Vagina (tissue), 2 donors: Measurements from ENCODE around the gene TUBE1. TPM values are rescaled to one million over a fixed set of nuclear protein-coding genes. Genes with fewer than 3 reads are reported as not detected.

ENCODE experiments used
- DNase-seq, 2 donors: peaks; one replicate each; pipeline ENCODE4 v3.0.0-alpha.2; 2017; ENCODE audit errors: extremely low spot score in 2 of 2
- H3K27ac ChIP-seq: fragments of 200-600 bp; sonication (generic); one replicate; pipeline ENCODE4 v1.5.1; 2019
- H3K27me3 ChIP-seq: fragments of 200-600 bp; sonication (generic); one replicate; pipeline ENCODE4 v1.5.1; 2019
- H3K36me3 ChIP-seq, 2 donors: fragments of 200-600 bp; sonication (generic); one replicate each; pipeline ENCODE4 v1.5.1; 2017 to 2019
- H3K4me1 ChIP-seq: fragments of 200-600 bp; sonication (generic); one replicate; pipeline ENCODE4 v1.5.1; 2019
- H3K4me3 ChIP-seq, 2 donors: fragments of 200-600 bp; sonication (generic); 1 replicate in 1 of 2; 2 replicates in 1 of 2; pipeline ENCODE4 v1.5.1; 2016 to 2019
- H3K9me3 ChIP-seq: fragments of 200-600 bp; sonication (generic); one replicate; pipeline ENCODE4 v1.5.1; 2019
- CTCF ChIP-seq, 3 experiments: fragments of 450-650 bp in 2 of 3; fragments of 200-600 bp in 1 of 3; sonication (generic) in 1 of 3; IDR thresholded peaks; one replicate each; pipeline ENCODE4 v1.5.1; 2017 to 2019; ENCODE audit warnings: antibody characterized with exemption in 3 of 3, mild to moderate bottlenecking in 2 of 3, moderate library complexity in 2 of 3
- POLR2A ChIP-seq, 2 donors: fragments of 450-650 bp; IDR thresholded peaks; one replicate each; pipeline ENCODE4 v1.6.1; 2017; ENCODE audit warnings: antibody characterized with exemption in 2 of 2, mild to moderate bottlenecking in 2 of 2, moderate library complexity in 2 of 2
- POLR2AphosphoS5 ChIP-seq, 2 donors: sonication (generic); formaldehyde crosslinking; IDR thresholded peaks; one replicate each; pipeline ENCODE4 v1.9.0; 2017; ENCODE audit warnings: antibody characterized with exemption in 2 of 2, mild to moderate bottlenecking in 2 of 2, low read depth in 1 of 2; ENCODE audit not compliant: insufficient read depth in 1 of 2
- intact Hi-C: fragments of 100-400 bp; cut with DNase I; formaldehyde crosslinking; loops from one replicate; pipeline ENCODE4 v1.15.1; 2023
- total RNA-seq: library from RNA; depleted of rRNA; stranded (reverse); fragments of >200 nt; gene quantifications from one replicate; pipeline ENCODE4 v1.2.3, GENCODE V29; 2016

Gene TUBE1
- total RNA-seq, 1 donor from 2014 or later: 38.8 TPM

- DNase-seq: peak in 1 of 2 donors; percentile 96
- Histone ChIP-seq H3K4me3 (no peak overlapping the region), H3K27ac (peak overlapping the region; percentile 91), H3K36me3 (no peaks in the 10 kb centered on the region), H3K9me3 (no peaks in the 10 kb centered on the region), H3K27me3 (no peaks in the 10 kb centered on the region), H3K4me1 (peaks cover 18% of the 10 kb centered on the region)
- no peak for TF ChIP-seq POLR2A (IDR thresholded peaks at IDR 0.05)
- peak; percentile 79 to 93 for TF ChIP-seq POLR2AphosphoS5 (IDR thresholded peaks at IDR 0.05; ENCODE audit: insufficient read depth in 1 of 2, low read depth in 1 of 2)
- no peak for TF ChIP-seq CTCF (IDR thresholded peaks at IDR 0.05)
- intact Hi-C loops: loop anchor here (5.0 to 10.0 kb wide), 3 partner anchors 40 to 555 kb away; partner anchors contain the start of genes REV3L and TRAF3IP2
Measured at GRCh38 chr6:112037783-112038216, 49.5 kb downstream of the TUBE1 start.

DNA sequence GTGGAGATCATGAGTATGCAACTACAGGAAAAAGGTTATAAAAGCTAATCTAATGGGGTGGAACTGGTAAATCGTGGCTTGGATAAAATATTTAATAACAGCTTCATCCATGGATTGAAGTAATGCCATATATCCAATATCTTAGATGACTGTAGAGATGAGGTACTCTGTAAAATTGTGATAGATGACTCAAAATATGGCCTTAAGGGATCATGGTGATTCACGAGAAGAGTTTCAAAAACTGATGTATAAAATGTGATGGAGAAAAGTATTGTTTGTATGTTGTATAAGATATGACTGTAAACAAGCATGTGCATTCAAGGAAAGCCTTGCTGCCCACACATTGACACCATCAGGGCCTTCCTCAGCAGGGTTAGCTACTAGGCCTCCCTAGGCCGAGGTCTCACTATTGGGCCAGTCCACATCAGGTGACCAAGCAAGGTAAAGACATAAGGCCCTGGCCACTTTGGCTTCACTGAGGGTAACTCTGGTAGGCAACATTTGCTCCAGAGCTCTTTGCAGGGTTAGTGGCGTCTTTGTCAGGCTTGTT, 51.1 kb downstream of the TUBE1 start:
- intact Hi-C loops: loop anchor here (5.0 to 10.0 kb wide), 3 partner anchors 39 to 554 kb away; partner anchors contain the start of genes REV3L and TRAF3IP2
- Histone ChIP-seq H3K4me3 (no peak overlapping the region), H3K27ac (peak overlapping the region; percentile 91), H3K36me3 (no peaks in the 10 kb centered on the region), H3K9me3 (no peaks in the 10 kb centered on the region), H3K4me1 (peaks cover 18% of the 10 kb centered on the region), H3K27me3 (no peaks in the 10 kb centered on the region)
- DNase-seq: peak in 1 of 2 donors; percentile 77
- TF ChIP-seq CTCF (IDR thresholded peaks at IDR 0.05) (no peak), POLR2AphosphoS5 (IDR thresholded peaks at IDR 0.05; ENCODE audit: insufficient read depth in 1 of 2, low read depth in 1 of 2) (no peak), POLR2A (IDR thresholded peaks at IDR 0.05) (no peak)

DNA sequence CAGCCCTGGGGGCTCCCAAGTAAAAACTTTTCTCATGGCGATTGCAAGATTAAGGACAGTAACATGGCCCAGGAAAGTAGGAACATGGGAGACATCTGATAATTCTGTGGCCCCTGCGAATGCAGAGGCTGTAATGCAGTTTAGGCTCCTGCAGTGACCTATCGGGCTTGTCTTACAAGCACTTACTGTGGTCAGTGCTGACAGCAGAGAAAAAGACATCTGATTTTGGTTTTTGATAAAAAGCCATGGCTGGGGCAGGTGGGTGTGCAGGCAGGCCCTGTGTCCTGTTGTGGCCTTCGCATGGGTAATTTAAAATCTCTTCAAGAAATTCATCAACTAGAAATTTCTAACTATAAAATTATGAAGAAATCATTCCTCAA, 52.7 kb downstream of the TUBE1 start:
- no peaks in the 10 kb centered on the region for H3K9me3 ChIP-seq
- H3K4me3 ChIP-seq: no peak overlapping the region
- intact Hi-C loops: loop anchor here (10.0 kb wide), 1 partner anchor 430 kb away; the partner anchor contains the start of gene TRAF3IP2
- peaks cover 29% of the 10 kb centered on the region for H3K4me1 ChIP-seq
- TF ChIP-seq POLR2AphosphoS5 (IDR thresholded peaks at IDR 0.05; ENCODE audit: insufficient read depth in 1 of 2, low read depth in 1 of 2): no peak
- TF ChIP-seq CTCF (IDR thresholded peaks at IDR 0.05): no peak
- no peak for TF ChIP-seq POLR2A (IDR thresholded peaks at IDR 0.05)
- no peaks in the 10 kb centered on the region for H3K36me3 ChIP-seq
- H3K27me3 ChIP-seq: no peaks in the 10 kb centered on the region
- DNase-seq: no peak
- H3K27ac ChIP-seq: no peak overlapping the region

GRCh38 chr6:112033791-112034615, 53.3 kb downstream of the TUBE1 start:
- H3K27me3 ChIP-seq: no peaks in the 10 kb centered on the region
- no peak overlapping the region for H3K4me3 ChIP-seq
- no peaks in the 10 kb centered on the region for H3K36me3 ChIP-seq
- H3K9me3 ChIP-seq: no peaks in the 10 kb centered on the region
- DNase-seq: no peak
- no peak overlapping the region for H3K27ac ChIP-seq
- H3K4me1 ChIP-seq: peaks cover 30% of the 10 kb centered on the region
- no peak for TF ChIP-seq POLR2A (IDR thresholded peaks at IDR 0.05)
- intact Hi-C loops: loop anchor here (10.0 kb wide), 1 partner anchor 429 kb away; the partner anchor contains the start of gene TRAF3IP2

DNA sequence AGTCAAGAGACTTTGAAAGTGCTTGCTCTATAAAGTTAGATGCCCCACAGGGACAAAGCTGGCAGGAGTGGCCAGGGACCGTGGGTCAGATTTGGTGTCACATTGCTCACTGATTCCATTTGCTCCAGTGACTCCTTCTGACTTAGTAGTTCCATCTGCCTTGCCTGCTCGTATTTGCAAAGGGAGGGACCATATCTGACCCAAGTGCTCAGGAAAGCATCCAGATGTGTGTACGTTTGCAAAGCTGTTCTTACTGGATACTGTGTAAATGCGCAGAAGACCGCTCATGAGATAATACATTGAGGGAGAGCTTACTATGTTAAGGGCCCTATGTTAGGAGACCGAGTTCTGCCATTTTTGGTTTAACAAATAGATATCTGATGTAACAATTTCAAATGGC, 54.6 kb downstream of the TUBE1 start:
- Histone ChIP-seq H3K4me1 (peaks cover 17% of the 10 kb centered on the region), H3K27ac (no peak overlapping the region), H3K4me3 (no peak overlapping the region), H3K9me3 (no peaks in the 10 kb centered on the region), H3K27me3 (no peaks in the 10 kb centered on the region), H3K36me3 (no peaks in the 10 kb centered on the region)
- intact Hi-C loops: loop anchor here (10.0 kb wide), 1 partner anchor 428 kb away; the partner anchor contains the start of gene TRAF3IP2
- TF ChIP-seq POLR2A (IDR thresholded peaks at IDR 0.05) (no peak), POLR2AphosphoS5 (IDR thresholded peaks at IDR 0.05; ENCODE audit: insufficient read depth in 1 of 2, low read depth in 1 of 2) (no peak), CTCF (IDR thresholded peaks at IDR 0.05) (no peak)
- DNase-seq: no peak
